Mucosa of stomach (tissue), 1 donor: ENCODE measurements around the gene IFRD1.

ENCODE experiments used
- H3K27me3 ChIP-seq: one replicate; pipeline ENCODE4 v1.7.0; 2013; ENCODE audit warnings: mild to moderate bottlenecking, low read length; ENCODE audit not compliant: control insufficient read depth, insufficient read depth
- H3K36me3 ChIP-seq: one replicate; pipeline ENCODE4 v1.7.0; 2013; ENCODE audit warnings: low read length; ENCODE audit not compliant: control insufficient read depth, insufficient read depth
- H3K4me1 ChIP-seq: one replicate; pipeline ENCODE4 v1.7.0; 2013; ENCODE audit warnings: mild to moderate bottlenecking, low read length; ENCODE audit not compliant: control insufficient read depth, insufficient read depth
- H3K4me3 ChIP-seq: one replicate; pipeline ENCODE4 v1.7.0; 2013; ENCODE audit warnings: low read length
- H3K9ac ChIP-seq: one replicate; pipeline ENCODE4 v1.7.0; 2013; ENCODE audit warnings: mild to moderate bottlenecking, low read length, moderate library complexity
- H3K9me3 ChIP-seq: one replicate; pipeline ENCODE4 v1.7.0; 2013; ENCODE audit warnings: mild to moderate bottlenecking, low read length, moderate library complexity; ENCODE audit not compliant: control insufficient read depth
- donor health status: Pancreatic carcinoma.

The IFRD1 gene

GRCh38 chr7:112495810-112496462, 45.7 kb downstream of the IFRD1 start:
- H3K4me1 ChIP-seq, result no peaks in the 10 kb centered on the region
- no peak overlapping the region for H3K9ac ChIP-seq
- H3K27me3 ChIP-seq, result no peaks in the 10 kb centered on the region
- no peak overlapping the region for H3K4me3 ChIP-seq
- H3K36me3 ChIP-seq, result no peaks in the 10 kb centered on the region
- H3K9me3 ChIP-seq, result no peaks in the 10 kb centered on the region

- no peak overlapping the region for H3K4me3 ChIP-seq
- H3K4me1 ChIP-seq, result peaks cover 8% of the 10 kb centered on the region
Observed at GRCh38 chr7:112497481-112497880, 47.2 kb downstream of the IFRD1 start.

DNA sequence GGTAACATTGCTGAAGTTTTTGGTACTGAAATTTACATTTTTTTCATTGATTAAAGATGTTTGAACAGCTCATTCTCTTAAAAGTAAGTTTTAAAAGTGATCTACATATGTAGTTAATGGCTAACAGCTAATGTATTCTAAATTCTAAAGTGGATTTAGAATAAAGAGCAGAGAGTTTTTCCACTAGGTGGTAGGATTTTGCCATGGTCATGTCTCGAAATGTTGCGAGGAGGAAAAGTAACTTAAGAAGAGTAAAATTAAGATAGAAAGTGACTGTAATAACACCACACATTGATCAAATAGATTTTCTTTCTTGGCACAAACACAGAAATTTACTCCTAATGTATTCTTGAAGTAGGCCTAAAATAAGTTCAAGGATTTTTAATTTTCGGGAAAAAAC, 50.4 kb downstream of the IFRD1 start:
- H3K9me3 ChIP-seq, result no peaks in the 10 kb centered on the region
- peaks cover 10% of the 10 kb centered on the region for H3K4me1 ChIP-seq
- H3K4me3 ChIP-seq, result no peak overlapping the region
- H3K9ac ChIP-seq, result no peak overlapping the region
- H3K36me3 ChIP-seq, result no peaks in the 10 kb centered on the region
- H3K27me3 ChIP-seq, result no peaks in the 10 kb centered on the region

More at GRCh38 chr7:112497481-112497880, 47.2 kb downstream of the IFRD1 start:
- H3K9ac ChIP-seq, result no peak overlapping the region
- H3K9me3 ChIP-seq, result no peaks in the 10 kb centered on the region
- H3K36me3 ChIP-seq, result no peaks in the 10 kb centered on the region
- H3K27me3 ChIP-seq, result no peaks in the 10 kb centered on the region

- Histone ChIP-seq H3K4me1 (peaks cover 10% of the 10 kb centered on the region), H3K27me3 (no peaks in the 10 kb centered on the region), H3K9me3 (no peaks in the 10 kb centered on the region), H3K9ac (no peak overlapping the region), H3K4me3 (no peak overlapping the region), H3K36me3 (no peaks in the 10 kb centered on the region)
Observed at GRCh38 chr7:112501801-112502503, 51.7 kb downstream of the IFRD1 start.

DNA sequence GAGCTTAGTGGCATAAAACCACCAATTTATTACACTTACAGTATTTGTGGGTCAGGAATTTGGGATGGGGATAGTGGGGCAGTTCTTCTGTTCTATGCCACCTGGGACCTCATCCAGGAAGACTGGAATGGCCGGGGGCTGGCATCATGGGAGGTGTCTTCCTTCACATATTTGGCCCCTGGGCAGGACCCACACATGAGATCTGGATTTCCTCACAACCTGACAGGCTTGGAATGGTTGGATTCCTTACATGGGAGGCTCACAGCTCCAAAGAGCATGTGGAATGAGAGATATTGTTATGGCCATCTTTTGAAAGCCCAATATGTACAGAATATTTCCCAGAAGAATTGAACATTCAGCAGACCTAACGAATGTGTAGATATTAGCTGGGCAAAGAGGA, 52.4 kb downstream of the IFRD1 start:
- no peaks in the 10 kb centered on the region for H3K27me3 ChIP-seq
- no peaks in the 10 kb centered on the region for H3K36me3 ChIP-seq
- H3K4me3 ChIP-seq, result no peak overlapping the region
- no peak overlapping the region for H3K9ac ChIP-seq
- H3K9me3 ChIP-seq, result no peaks in the 10 kb centered on the region
- peaks cover 10% of the 10 kb centered on the region for H3K4me1 ChIP-seq

GRCh38 chr7:112503361-112503972, 53.2 kb downstream of the IFRD1 start:
- no peaks in the 10 kb centered on the region for H3K9me3 ChIP-seq
- no peak overlapping the region for H3K9ac ChIP-seq
- H3K4me3 ChIP-seq, result no peak overlapping the region
- no peaks in the 10 kb centered on the region for H3K27me3 ChIP-seq
- peaks cover 10% of the 10 kb centered on the region for H3K4me1 ChIP-seq
- no peaks in the 10 kb centered on the region for H3K36me3 ChIP-seq

GRCh38 chr7:112504093-112504695, 53.9 kb downstream of the IFRD1 start:
- Histone ChIP-seq H3K4me3 (no peak overlapping the region), H3K4me1 (peaks cover 10% of the 10 kb centered on the region), H3K9me3 (no peaks in the 10 kb centered on the region), H3K9ac (no peak overlapping the region), H3K27me3 (no peaks in the 10 kb centered on the region), H3K36me3 (no peaks in the 10 kb centered on the region)

DNA sequence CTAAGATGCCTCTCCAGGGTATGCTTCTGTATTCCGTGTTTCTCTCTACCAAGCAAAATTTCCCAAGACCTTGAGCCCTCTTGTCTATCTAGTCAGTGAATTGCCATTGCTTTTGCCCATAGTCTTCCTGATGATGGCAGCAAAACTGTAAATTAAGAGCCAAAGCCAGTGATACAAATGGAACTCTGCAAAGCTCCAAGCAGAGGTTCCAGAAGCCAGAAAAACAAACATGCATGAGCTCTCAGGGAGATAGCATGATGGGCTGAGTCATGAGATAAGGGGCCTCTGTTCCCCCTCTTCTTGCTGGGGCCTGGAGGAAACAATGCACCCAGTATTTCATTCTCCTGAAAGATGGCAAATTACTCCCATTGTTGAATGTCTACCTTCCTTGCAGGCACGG, 55.2 kb downstream of the IFRD1 start:
- H3K36me3 ChIP-seq, result no peaks in the 10 kb centered on the region
- H3K4me3 ChIP-seq, result no peak overlapping the region
- no peaks in the 10 kb centered on the region for H3K9me3 ChIP-seq
- H3K27me3 ChIP-seq, result no peaks in the 10 kb centered on the region
- H3K4me1 ChIP-seq, result peaks cover 10% of the 10 kb centered on the region
- H3K9ac ChIP-seq, result no peak overlapping the region

DNA sequence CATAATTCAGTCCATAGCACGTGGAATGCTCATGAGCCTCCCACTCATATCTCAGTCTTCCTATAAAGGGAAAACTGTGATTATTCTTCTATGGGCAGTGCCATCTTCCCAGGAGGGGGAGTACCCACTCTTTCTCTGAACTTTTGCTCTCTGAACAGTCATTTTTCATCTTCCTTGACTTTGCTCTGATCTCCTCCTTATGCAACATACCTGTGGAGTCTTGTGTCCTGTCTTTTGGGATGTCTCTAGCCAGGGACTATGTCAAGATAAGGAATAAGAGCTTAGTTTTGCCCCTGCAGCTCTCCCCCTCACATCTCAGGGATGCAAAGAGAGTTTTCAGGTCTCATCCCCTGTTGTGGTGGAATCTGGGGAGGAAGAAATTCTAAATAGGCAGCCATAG, 58.1 kb downstream of the IFRD1 start:
- no peaks in the 10 kb centered on the region for H3K27me3 ChIP-seq
- no peak overlapping the region for H3K9ac ChIP-seq

DNA sequence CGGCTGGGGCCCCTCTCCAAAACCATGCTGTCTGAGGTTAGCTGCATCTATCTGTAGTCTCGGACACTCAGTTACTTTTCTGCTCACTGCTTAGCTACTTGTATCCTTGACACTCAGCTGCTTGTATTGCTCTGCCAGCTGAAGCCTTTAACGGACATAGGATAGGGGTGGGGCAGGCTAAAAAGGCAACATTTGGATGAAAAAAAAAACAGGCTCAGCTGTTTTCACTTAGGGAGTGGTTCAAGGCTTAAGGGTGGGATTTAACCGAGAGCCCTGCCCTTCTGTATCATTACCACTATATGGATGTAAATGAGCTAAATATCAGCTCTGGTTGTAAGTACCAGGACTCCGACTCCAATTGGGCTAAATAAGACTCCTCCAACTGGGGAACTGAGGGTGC, 59.1 kb downstream of the IFRD1 start:
- H3K4me1 ChIP-seq, result no peaks in the 10 kb centered on the region

More for the DNA sequence above, 58.1 kb downstream of the IFRD1 start:
- Histone ChIP-seq H3K9me3 (no peaks in the 10 kb centered on the region), H3K4me1 (no peaks in the 10 kb centered on the region), H3K4me3 (no peak overlapping the region), H3K36me3 (no peaks in the 10 kb centered on the region)

GRCh38 chr7:112510001-112510742, 59.9 kb downstream of the IFRD1 start:
- no peaks in the 10 kb centered on the region for H3K4me1 ChIP-seq
- H3K27me3 ChIP-seq, result no peaks in the 10 kb centered on the region
- no peak overlapping the region for H3K9ac ChIP-seq
- H3K4me3 ChIP-seq, result no peak overlapping the region
- no peaks in the 10 kb centered on the region for H3K9me3 ChIP-seq
- no peaks in the 10 kb centered on the region for H3K36me3 ChIP-seq

More for the DNA sequence above, 59.1 kb downstream of the IFRD1 start:
- Histone ChIP-seq H3K4me3 (no peak overlapping the region), H3K27me3 (no peaks in the 10 kb centered on the region), H3K9me3 (no peaks in the 10 kb centered on the region), H3K9ac (no peak overlapping the region), H3K36me3 (no peaks in the 10 kb centered on the region)
